Measurements from ENCODE around the gene ADCK1. TPM values are rescaled to one million over a fixed set of nuclear protein-coding genes. Genes with fewer than 3 reads are reported as not detected.
A peak's percentile ranks its signal among the peaks of the same experiment; 100 is the strongest.

Gene ADCK1
- total RNA-seq, 1 donor from 2014 or later = 10.8 TPM

DNA sequence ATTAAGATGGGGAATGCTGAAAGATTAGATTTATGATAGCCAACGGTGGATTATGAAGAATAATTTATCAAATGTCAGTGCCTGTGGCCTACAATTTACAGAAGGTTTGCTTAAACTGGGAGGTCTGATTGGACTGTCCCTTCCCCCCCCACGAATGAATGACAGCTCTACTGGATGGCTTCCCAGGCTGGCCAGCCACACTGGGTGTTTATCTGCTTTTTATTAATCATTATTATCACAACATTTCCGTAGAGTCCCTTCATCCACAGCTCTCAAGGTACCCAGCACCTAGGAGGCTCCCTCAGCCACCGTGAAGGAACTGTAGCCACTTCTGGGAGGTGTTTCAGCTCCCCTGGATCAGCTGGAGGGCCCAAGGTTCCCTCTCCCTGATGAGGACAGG, 78.9 kb downstream of the ADCK1 start:
- Histone ChIP-seq H3K4me3 (no peak overlapping the region), H3K27ac (no peak overlapping the region), H3K9me3 (no peaks in the 10 kb centered on the region), H3K4me1 (peaks cover 6% of the 10 kb centered on the region), H3K36me3 (no peaks in the 10 kb centered on the region), H3K27me3 (no peaks in the 10 kb centered on the region)
- intact Hi-C loops (cut with DNase I) = no loop called here
- no peak for TF ChIP-seq POLR2AphosphoS5 (IDR thresholded peaks at IDR 0.05; ENCODE audit: insufficient read depth in 1 of 2, low read depth in 1 of 2)
- no peak for TF ChIP-seq POLR2A (IDR thresholded peaks at IDR 0.05)
- TF ChIP-seq, protein P1, sequence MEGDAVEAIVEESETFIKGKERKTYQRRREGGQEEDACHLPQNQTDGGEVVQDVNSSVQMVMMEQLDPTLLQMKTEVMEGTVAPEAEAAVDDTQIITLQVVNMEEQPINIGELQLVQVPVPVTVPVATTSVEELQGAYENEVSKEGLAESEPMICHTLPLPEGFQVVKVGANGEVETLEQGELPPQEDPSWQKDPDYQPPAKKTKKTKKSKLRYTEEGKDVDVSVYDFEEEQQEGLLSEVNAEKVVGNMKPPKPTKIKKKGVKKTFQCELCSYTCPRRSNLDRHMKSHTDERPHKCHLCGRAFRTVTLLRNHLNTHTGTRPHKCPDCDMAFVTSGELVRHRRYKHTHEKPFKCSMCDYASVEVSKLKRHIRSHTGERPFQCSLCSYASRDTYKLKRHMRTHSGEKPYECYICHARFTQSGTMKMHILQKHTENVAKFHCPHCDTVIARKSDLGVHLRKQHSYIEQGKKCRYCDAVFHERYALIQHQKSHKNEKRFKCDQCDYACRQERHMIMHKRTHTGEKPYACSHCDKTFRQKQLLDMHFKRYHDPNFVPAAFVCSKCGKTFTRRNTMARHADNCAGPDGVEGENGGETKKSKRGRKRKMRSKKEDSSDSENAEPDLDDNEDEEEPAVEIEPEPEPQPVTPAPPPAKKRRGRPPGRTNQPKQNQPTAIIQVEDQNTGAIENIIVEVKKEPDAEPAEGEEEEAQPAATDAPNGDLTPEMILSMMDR (IDR thresholded peaks at IDR 0.05) = no peak
- no peak for DNase-seq (ENCODE audit: extremely low spot score in 2 of 2)

DNA sequence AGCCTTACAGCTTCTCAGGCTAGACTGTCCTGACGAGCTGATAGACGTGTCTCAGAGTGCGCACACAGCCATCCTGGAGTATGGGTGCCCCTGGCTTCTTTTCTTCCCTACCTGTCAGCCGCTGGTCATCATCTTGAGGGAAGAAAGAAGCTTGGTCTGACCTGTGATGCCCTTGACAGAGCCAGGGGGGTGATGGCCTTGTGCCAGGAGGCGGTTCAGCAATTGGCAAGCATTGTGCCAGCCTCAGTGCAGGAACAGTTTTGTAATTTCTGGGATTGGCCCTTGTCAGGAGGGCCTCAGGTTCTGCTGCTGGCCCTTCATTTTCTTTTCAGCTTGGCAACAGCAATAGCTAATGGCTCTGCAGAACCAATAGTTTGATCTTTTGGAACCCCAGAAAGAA, 80.1 kb downstream of the ADCK1 start:
- DNase-seq (ENCODE audit: extremely low spot score in 2 of 2) = no peak
- Histone ChIP-seq H3K4me1 (peaks cover 6% of the 10 kb centered on the region), H3K4me3 (no peak overlapping the region), H3K36me3 (no peaks in the 10 kb centered on the region), H3K27me3 (no peaks in the 10 kb centered on the region), H3K27ac (no peak overlapping the region), H3K9me3 (no peaks in the 10 kb centered on the region)
- TF ChIP-seq, protein P1 (IDR thresholded peaks at IDR 0.05) = no peak
- TF ChIP-seq POLR2A (IDR thresholded peaks at IDR 0.05) (no peak), POLR2AphosphoS5 (IDR thresholded peaks at IDR 0.05; ENCODE audit: insufficient read depth in 1 of 2, low read depth in 1 of 2) (no peak)
- intact Hi-C loops (cut with DNase I) = no loop called here

DNA sequence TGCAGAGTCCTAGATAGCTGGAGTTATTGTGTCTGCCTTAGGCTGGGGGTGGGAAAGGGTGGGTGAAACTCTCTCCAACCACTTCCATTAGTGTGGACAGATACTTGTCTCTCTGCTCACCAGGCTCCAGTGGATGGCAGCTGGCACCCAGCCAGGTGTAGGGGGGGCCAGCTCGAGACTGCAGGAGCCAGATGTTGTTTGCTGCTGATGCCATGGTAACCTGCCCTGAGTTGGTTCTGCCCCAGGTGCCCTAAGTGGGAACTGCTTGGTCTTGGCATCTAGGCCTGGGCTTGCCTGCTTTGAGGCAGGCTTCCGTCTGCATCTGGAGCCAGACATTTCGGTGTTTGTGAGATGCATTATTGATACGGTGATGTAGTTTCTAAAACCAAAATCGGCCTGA, 82.2 kb downstream of the ADCK1 start:
- Histone ChIP-seq H3K4me1 (peaks cover 6% of the 10 kb centered on the region), H3K27me3 (no peaks in the 10 kb centered on the region), H3K4me3 (no peak overlapping the region), H3K9me3 (no peaks in the 10 kb centered on the region), H3K36me3 (no peaks in the 10 kb centered on the region), H3K27ac (no peak overlapping the region)
- TF ChIP-seq, protein P1 (IDR thresholded peaks at IDR 0.05) = no peak
- TF ChIP-seq POLR2A (IDR thresholded peaks at IDR 0.05) = no peak
- TF ChIP-seq POLR2AphosphoS5 (IDR thresholded peaks at IDR 0.05; ENCODE audit: insufficient read depth in 1 of 2, low read depth in 1 of 2) = no peak
- DNase-seq (ENCODE audit: extremely low spot score in 2 of 2) = no peak
- intact Hi-C loops (cut with DNase I) = no loop called here

GRCh38 chr14:77882636-77883035, 82.7 kb downstream of the ADCK1 start:
- Histone ChIP-seq H3K27ac (peak overlapping the region; percentile 6), H3K36me3 (no peaks in the 10 kb centered on the region)
- no peak for DNase-seq (ENCODE audit: extremely low spot score in 2 of 2)

GRCh38 chr14:77883131-77883846, 83.4 kb downstream of the ADCK1 start:
- no peaks in the 10 kb centered on the region for H3K27me3 ChIP-seq
- no peak for TF ChIP-seq POLR2AphosphoS5 (IDR thresholded peaks at IDR 0.05; ENCODE audit: insufficient read depth in 1 of 2, low read depth in 1 of 2)
- TF ChIP-seq, protein P1 (IDR thresholded peaks at IDR 0.05) = no peak
- TF ChIP-seq POLR2A (IDR thresholded peaks at IDR 0.05) = no peak
- H3K27ac ChIP-seq = peak overlapping the region; percentile 6
- no peak overlapping the region for H3K4me3 ChIP-seq
- no peak for DNase-seq (ENCODE audit: extremely low spot score in 2 of 2)
- no peaks in the 10 kb centered on the region for H3K9me3 ChIP-seq
- peaks cover 6% of the 10 kb centered on the region for H3K4me1 ChIP-seq
- intact Hi-C loops (cut with DNase I) = no loop called here
- H3K36me3 ChIP-seq = no peaks in the 10 kb centered on the region

More at GRCh38 chr14:77882636-77883035, 82.7 kb downstream of the ADCK1 start:
- TF ChIP-seq POLR2AphosphoS5 (IDR thresholded peaks at IDR 0.05; ENCODE audit: insufficient read depth in 1 of 2, low read depth in 1 of 2) (no peak), POLR2A (IDR thresholded peaks at IDR 0.05) (no peak)
- TF ChIP-seq, protein P1 (IDR thresholded peaks at IDR 0.05) = no peak
- no peaks in the 10 kb centered on the region for H3K9me3 ChIP-seq
- no peaks in the 10 kb centered on the region for H3K27me3 ChIP-seq
- peaks cover 6% of the 10 kb centered on the region for H3K4me1 ChIP-seq
- H3K4me3 ChIP-seq = no peak overlapping the region
- intact Hi-C loops (cut with DNase I) = no loop called here

Data from vagina (tissue), 2 donors.